GM18873 (cell line): Measurements from ENCODE around the gene FAH.

Experiments
- ATAC-seq: cut with Tn5 transposase; IDR thresholded peaks from one replicate; pipeline ENCODE4 v1.9.1; 2021; ENCODE audit warnings: mild to moderate bottlenecking, moderate library complexity, moderate number of reproducible peaks; ENCODE audit not compliant: unreplicated experiment, low FRiP score

FAH gene

GRCh38 chr15:80191897-80192595 lies 39.2 kb downstream of the FAH start:
- no peak for ATAC-seq

- no peak for ATAC-seq
These were observed 41.4 kb downstream of the FAH start for GRCh38 chr15:80194186-80194585.

- ATAC-seq, result no peak
These were observed 42.1 kb downstream of the FAH start for GRCh38 chr15:80194914-80195313.

- no peak for ATAC-seq
These were observed 46.6 kb downstream of the FAH start for GRCh38 chr15:80199366-80199765.

- no peak for ATAC-seq
These were observed 47.1 kb downstream of the FAH start for GRCh38 chr15:80199869-80200268.

- no peak for ATAC-seq
These were observed 48.6 kb downstream of the FAH start for GRCh38 chr15:80201256-80202015.

GRCh38 chr15:80202016-80202315 lies 49.2 kb downstream of the FAH start:
- ATAC-seq, result no peak

GRCh38 chr15:80202641-80203360 lies 50.0 kb downstream of the FAH start:
- ATAC-seq, result no peak

- ATAC-seq, result no peak
These were observed 50.6 kb downstream of the FAH start for GRCh38 chr15:80203361-80203885.

GRCh38 chr15:80204231-80204630 lies 51.4 kb downstream of the FAH start:
- ATAC-seq, result no peak

GRCh38 chr15:80207887-80208286 lies 55.1 kb downstream of the FAH start:
- ATAC-seq, result no peak

- no peak for ATAC-seq
These were observed 56.2 kb downstream of the FAH start for GRCh38 chr15:80208758-80209734.

- ATAC-seq, result no peak
These were observed 58.1 kb downstream of the FAH start for GRCh38 chr15:80210611-80211573.

GRCh38 chr15:80211976-80212375 lies 59.2 kb downstream of the FAH start:
- ATAC-seq, result no peak

- ATAC-seq, result no peak
These were observed 62.1 kb downstream of the FAH start for GRCh38 chr15:80214910-80215309.

GRCh38 chr15:80216141-80216540 lies 63.3 kb downstream of the FAH start:
- no peak for ATAC-seq

GRCh38 chr15:80216911-80217310 lies 64.1 kb downstream of the FAH start:
- no peak for ATAC-seq

- ATAC-seq, result no peak
These were observed 64.6 kb downstream of the FAH start for GRCh38 chr15:80217327-80217900.

- ATAC-seq, result no peak
These were observed 67.2 kb downstream of the FAH start for GRCh38 chr15:80219955-80220354.
